ENCODE data around the gene TMEM178B. TPM values are rescaled to one million over a fixed set of nuclear protein-coding genes. Genes with fewer than 3 reads are reported as not detected.

Gene TMEM178B
- total and polyA plus RNA-seq, 12 donors, result 0.24 to 4.9 (median 2.1) TPM

DNA sequence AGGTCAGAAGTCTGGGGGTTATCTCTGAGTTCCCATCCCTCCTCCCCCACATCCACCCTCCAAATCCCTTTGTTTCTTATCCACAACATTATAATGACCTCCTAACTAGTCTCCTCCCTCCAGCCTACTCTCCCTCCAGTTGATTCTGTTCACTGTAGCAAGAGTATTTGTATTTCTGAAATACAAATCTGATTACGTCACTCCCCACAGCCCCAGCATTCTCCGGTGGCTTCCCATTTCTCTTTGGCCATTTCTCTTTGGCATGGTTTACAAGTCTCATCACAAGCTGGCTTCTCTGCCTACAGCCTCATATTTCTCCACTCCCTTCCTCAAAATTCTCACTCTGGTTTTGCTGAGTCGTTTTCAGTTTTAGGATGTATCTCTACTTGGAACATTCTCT, 34.5 kb upstream of the TMEM178B start:
- Histone ChIP-seq H3K4me1 (replicated peaks in 1 of 2) (no peaks in the 10 kb centered on the region), H3K4me3 (no peak overlapping the region), H3K36me3 (replicated peaks in 1 of 2) (no peaks in the 10 kb centered on the region), H3K9me3 (replicated peaks in 1 of 3) (no peaks in the 10 kb centered on the region), H3K27ac (no peak overlapping the region), H3K27me3 (no peaks in the 10 kb centered on the region)
- WGBS, 4 donors, result 44 to 53% (median 52%) methylated on average over 3 of the region's 3 CpGs
- intact Hi-C loops (cut with DNase I), result no loop called here
- DNase-seq, result no peak
- no peak for TF ChIP-seq POLR2A (IDR thresholded peaks at IDR 0.05)
- TF ChIP-seq, protein P1, sequence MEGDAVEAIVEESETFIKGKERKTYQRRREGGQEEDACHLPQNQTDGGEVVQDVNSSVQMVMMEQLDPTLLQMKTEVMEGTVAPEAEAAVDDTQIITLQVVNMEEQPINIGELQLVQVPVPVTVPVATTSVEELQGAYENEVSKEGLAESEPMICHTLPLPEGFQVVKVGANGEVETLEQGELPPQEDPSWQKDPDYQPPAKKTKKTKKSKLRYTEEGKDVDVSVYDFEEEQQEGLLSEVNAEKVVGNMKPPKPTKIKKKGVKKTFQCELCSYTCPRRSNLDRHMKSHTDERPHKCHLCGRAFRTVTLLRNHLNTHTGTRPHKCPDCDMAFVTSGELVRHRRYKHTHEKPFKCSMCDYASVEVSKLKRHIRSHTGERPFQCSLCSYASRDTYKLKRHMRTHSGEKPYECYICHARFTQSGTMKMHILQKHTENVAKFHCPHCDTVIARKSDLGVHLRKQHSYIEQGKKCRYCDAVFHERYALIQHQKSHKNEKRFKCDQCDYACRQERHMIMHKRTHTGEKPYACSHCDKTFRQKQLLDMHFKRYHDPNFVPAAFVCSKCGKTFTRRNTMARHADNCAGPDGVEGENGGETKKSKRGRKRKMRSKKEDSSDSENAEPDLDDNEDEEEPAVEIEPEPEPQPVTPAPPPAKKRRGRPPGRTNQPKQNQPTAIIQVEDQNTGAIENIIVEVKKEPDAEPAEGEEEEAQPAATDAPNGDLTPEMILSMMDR (IDR thresholded peaks at IDR 0.05), result no peak

DNA sequence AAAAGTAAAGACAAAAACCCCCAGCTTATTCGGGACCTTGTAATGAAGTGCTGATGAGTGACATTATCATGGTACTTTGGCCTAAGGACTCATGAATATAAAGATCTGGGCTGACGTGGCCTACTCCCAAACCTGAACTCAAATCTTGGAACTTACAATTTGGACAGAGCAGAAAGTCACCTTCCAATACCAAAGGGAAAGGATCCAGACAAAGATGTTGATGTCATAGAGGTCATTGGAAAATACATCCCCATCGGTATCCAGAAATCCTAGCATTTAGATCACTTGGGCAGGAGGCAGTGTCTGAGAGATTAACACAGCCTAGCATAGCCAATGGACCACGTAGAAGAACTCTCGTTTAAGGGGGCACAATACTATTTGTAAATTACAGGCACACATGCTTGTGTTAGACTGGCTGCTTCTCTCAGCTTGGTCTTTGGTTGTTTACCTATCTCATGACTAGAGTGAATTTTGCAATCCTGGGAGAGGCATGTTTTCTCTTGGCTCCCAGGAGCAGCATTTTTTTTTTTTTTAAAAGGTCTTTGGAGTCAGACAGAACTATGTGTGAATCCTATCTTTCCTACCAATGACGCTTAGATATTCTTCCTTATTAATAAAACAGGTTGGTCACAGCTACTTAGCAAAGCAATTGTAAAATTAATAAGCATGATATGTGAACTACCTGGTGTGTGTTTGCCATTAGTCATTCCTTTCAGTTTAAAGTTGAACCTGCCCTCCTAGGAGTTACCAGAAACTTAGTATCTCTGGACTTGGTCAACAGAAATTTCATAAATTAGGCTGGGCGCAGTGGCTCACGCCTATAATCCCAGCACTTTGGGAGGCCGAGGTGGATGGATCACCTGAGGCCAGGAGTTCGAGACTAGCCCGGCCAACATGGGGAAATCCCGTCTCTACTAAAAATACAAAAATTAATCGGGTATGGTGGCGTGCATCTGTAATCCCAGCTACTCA, 31.4 kb upstream of the TMEM178B start:
- 76 to 87% (median 81%) methylated on average over 14 of the region's 14 CpGs for WGBS, 4 donors
- TF ChIP-seq, protein P1 (IDR thresholded peaks at IDR 0.05), result no peak
- TF ChIP-seq POLR2A (IDR thresholded peaks at IDR 0.05), result no peak
- intact Hi-C loops (cut with DNase I), result no loop called here
- Histone ChIP-seq H3K4me1 (replicated peaks in 1 of 2) (no peaks in the 10 kb centered on the region), H3K4me3 (no peak overlapping the region), H3K9me3 (replicated peaks in 1 of 3) (no peaks in the 10 kb centered on the region), H3K36me3 (replicated peaks in 1 of 2) (no peaks in the 10 kb centered on the region), H3K27ac (no peak overlapping the region), H3K27me3 (no peaks in the 10 kb centered on the region)
- no peak for DNase-seq

DNA sequence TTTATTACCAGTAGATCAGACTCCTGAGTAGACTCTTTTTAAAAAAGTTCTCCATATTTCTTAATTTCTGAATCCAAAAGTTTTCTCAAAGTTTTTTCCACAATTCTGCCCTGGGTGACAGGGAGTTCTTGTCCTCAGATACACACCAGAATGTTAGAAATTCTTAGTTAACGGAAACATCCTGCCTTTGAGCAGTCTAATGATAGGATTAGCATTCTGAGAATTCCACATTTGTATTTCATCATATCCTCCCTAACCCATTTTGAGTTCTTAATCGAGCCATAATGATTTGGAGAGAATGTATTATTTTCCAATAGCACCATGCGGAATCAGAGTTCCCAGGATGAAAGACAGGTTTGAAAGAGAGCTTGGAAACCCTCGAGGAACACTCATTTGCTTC, 30.2 kb upstream of the TMEM178B start:
- Histone ChIP-seq H3K4me3 (no peak overlapping the region), H3K27me3 (no peaks in the 10 kb centered on the region), H3K36me3 (replicated peaks in 1 of 2) (no peaks in the 10 kb centered on the region), H3K27ac (no peak overlapping the region), H3K9me3 (replicated peaks in 1 of 3) (no peaks in the 10 kb centered on the region), H3K4me1 (replicated peaks in 1 of 2) (no peaks in the 10 kb centered on the region)
- intact Hi-C loops (cut with DNase I), result no loop called here
- DNase-seq, result no peak
- 70 to 78% (median 73%) methylated on average over 4 of the region's 4 CpGs for WGBS, 4 donors
- TF ChIP-seq, protein P1 (IDR thresholded peaks at IDR 0.05), result no peak
- no peak for TF ChIP-seq POLR2A (IDR thresholded peaks at IDR 0.05)

DNA sequence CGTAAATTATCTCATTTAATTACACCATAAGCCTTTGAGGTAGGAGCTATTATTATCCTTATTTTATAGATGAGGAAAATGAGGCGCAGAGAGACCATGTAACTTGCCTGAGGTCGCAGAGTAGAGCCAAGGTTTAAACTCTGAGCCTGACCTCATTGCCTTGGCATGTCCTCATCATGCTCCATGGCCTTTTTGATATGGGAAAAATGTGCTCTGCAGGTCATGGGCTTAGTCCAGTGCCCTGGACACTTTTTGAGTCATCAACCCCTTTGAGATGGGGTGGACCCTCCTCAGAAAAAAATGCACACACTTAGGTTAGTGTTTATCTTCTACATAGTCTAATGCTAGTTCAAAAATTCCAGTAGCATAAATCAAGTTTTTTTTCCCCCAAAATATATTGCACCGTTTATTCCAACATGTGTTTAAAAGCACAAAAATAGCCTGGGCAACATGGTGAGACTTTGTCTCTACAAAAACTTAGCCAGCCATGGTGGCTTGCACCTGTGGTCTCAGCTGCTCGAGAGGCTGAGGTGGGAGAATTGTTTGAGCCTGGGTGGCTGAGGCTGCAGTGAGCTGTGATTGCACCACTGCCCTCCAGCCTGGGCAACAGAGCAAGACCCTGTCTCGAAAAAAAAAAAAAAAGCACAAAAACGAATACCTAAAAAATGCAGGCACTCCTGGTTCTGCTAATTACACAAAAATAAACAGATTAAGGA, 28.6 kb upstream of the TMEM178B start:
- Histone ChIP-seq H3K9me3 (replicated peaks in 1 of 3) (no peaks in the 10 kb centered on the region), H3K27ac (no peak overlapping the region), H3K27me3 (no peaks in the 10 kb centered on the region), H3K4me3 (no peak overlapping the region), H3K36me3 (replicated peaks in 1 of 2) (no peaks in the 10 kb centered on the region), H3K4me1 (replicated peaks in 1 of 2) (no peaks in the 10 kb centered on the region)
- WGBS, 4 donors, result 41 to 53% (median 47%) methylated on average over 7 of the region's 7 CpGs
- DNase-seq, result no peak
- intact Hi-C loops (cut with DNase I), result no loop called here
- TF ChIP-seq, protein P1 (IDR thresholded peaks at IDR 0.05), result no peak
- TF ChIP-seq POLR2A (IDR thresholded peaks at IDR 0.05), result no peak
